Measurements from ENCODE around the gene ABCC6. TPM values are rescaled to one million over a fixed set of nuclear protein-coding genes. Genes with fewer than 3 reads are reported as not detected.
A peak's percentile ranks its signal among the peaks of the same experiment; 100 is the strongest.
"Not testable (repeated sequence)": the region's sequence is repeated elsewhere in the genome, so short reads cannot be mapped to it uniquely, and the experiment has no call there.

The ABCC6 gene
- total RNA-seq, 1 donor from 2014 or later, result 3.0 TPM

DNA sequence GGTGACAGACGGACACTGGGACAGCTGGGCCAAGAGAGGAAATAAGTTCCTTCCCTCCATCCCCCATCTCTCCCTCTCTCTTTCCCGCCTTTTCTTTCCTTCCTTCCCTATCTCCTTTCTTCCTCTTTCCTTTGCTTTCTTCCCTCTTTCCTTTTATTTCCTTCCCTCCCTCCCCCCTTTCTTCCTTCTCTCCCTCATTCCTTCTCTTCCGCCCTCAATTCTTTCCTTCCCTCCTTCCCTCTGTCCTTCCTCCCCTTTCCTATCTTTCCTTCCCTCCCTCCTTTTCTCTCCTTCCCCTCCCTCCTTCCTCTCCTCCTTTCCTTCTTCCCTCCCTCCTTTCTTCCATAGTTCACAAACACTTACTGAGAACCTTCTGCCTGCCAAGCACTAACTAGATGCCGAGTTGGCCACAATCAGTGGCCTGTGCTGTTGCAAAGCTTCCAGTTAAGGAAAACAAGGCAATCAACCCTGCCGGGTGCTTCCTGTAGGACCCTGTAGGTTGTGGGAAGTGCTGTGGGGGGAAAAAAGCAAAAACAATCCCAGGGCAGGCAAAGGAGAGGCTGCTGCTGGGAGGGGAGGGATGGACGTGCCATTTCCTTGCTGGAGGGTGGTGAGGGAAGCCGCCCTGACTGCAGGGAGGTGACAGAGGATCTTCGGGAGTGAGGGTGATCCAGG, 31.7 kb downstream of the ABCC6 start:
- H3K4me3 Mint-ChIP-seq (ENCODE audit: unreplicated experiment), result no peak overlapping the region
- H3K27me3 Mint-ChIP-seq (ENCODE audit: low read depth, unreplicated experiment), result peaks cover 9% of the 10 kb centered on the region
- H3K9me3 Mint-ChIP-seq (ENCODE audit: unreplicated experiment), result no peaks in the 10 kb centered on the region
- H3K36me3 Mint-ChIP-seq (ENCODE audit: low read depth, unreplicated experiment), result peaks cover 2% of the 10 kb centered on the region
- Histone ChIP-seq H3K36me3 (ENCODE audit: insufficient read depth, low read length) (no peaks in the 10 kb centered on the region), H3K79me2 (ENCODE audit: insufficient read depth, low read length) (no peaks in the 10 kb centered on the region), H3K27ac (ENCODE audit: low read depth, low read length) (no peak overlapping the region), H3K4me3 (ENCODE audit: insufficient read depth, low read depth, low read length) (no peak overlapping the region), H2AFZ (ENCODE audit: low read depth, low read length) (peak overlapping the region; percentile 26), H3K9me3 (ENCODE audit: insufficient read depth, low read depth, low read length) (no peaks in the 10 kb centered on the region), H3K27me3 (ENCODE audit: insufficient read depth, low read length) (no peaks in the 10 kb centered on the region), H3K4me1 (ENCODE audit: insufficient read depth, low read length) (no peaks in the 10 kb centered on the region), H3K9ac (ENCODE audit: low read length) (no peak overlapping the region), H4K20me1 (ENCODE audit: insufficient read depth, low read length) (no peaks in the 10 kb centered on the region), H3K4me2 (ENCODE audit: low read length) (no peak overlapping the region)
- no peak for TF ChIP-seq EZH2 (IDR thresholded peaks at IDR 0.05; ENCODE audit: insufficient read depth, low read length)
- TF ChIP-seq, protein P1, sequence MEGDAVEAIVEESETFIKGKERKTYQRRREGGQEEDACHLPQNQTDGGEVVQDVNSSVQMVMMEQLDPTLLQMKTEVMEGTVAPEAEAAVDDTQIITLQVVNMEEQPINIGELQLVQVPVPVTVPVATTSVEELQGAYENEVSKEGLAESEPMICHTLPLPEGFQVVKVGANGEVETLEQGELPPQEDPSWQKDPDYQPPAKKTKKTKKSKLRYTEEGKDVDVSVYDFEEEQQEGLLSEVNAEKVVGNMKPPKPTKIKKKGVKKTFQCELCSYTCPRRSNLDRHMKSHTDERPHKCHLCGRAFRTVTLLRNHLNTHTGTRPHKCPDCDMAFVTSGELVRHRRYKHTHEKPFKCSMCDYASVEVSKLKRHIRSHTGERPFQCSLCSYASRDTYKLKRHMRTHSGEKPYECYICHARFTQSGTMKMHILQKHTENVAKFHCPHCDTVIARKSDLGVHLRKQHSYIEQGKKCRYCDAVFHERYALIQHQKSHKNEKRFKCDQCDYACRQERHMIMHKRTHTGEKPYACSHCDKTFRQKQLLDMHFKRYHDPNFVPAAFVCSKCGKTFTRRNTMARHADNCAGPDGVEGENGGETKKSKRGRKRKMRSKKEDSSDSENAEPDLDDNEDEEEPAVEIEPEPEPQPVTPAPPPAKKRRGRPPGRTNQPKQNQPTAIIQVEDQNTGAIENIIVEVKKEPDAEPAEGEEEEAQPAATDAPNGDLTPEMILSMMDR (IDR thresholded peaks at IDR 0.05; ENCODE audit: insufficient read depth, low read depth, low read length), result no peak
- H3K27ac Mint-ChIP-seq (ENCODE audit: unreplicated experiment), result no peak overlapping the region
- FAIRE-seq (no peak), DNase-seq (ENCODE audit: low read depth) (no peak)
- H3K4me1 Mint-ChIP-seq (ENCODE audit: low read depth, unreplicated experiment), result peaks cover 2% of the 10 kb centered on the region

DNA sequence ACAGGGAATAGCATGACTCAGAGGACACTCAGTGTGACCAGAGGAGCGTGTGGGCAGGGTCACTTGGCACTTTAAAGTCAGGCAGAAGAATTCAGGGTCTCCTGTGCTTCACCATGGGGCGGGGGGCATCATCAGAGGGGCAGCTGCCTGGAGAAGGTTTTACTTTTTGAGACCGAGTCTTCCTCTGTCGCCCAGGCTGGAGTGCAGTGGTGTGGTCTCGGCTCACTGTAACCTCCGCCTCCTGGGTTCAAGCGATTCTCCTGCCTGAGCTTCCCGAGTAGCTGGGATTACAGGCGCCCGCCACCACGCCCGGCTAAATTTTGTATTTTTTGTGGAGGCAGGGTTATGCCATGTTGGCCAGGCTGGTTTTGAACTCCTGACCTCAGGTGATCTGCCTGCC, 32.3 kb downstream of the ABCC6 start:
- H3K27ac ChIP-seq (ENCODE audit: low read depth, low read length); H3K27me3 Mint-ChIP-seq (ENCODE audit: low read depth, unreplicated experiment); H3K4me2 ChIP-seq (ENCODE audit: low read length); H3K9ac ChIP-seq (ENCODE audit: low read length); H3K79me2 ChIP-seq (ENCODE audit: insufficient read depth, low read length); H3K9me3 ChIP-seq (ENCODE audit: insufficient read depth, low read depth, low read length); H3K4me1 ChIP-seq (ENCODE audit: insufficient read depth, low read length); H3K36me3 Mint-ChIP-seq (ENCODE audit: low read depth, unreplicated experiment); H3K4me3 Mint-ChIP-seq (ENCODE audit: unreplicated experiment); DNase-seq (ENCODE audit: low read depth); H3K36me3 ChIP-seq (ENCODE audit: insufficient read depth, low read length); H4K20me1 ChIP-seq (ENCODE audit: insufficient read depth, low read length); H3K27ac Mint-ChIP-seq (ENCODE audit: unreplicated experiment); H3K4me1 Mint-ChIP-seq (ENCODE audit: low read depth, unreplicated experiment); H3K27me3 ChIP-seq (ENCODE audit: insufficient read depth, low read length); H3K9me3 Mint-ChIP-seq (ENCODE audit: unreplicated experiment); H2AFZ ChIP-seq (ENCODE audit: low read depth, low read length); FAIRE-seq; H3K4me3 ChIP-seq (ENCODE audit: insufficient read depth, low read depth, low read length): not testable (repeated sequence)

DNA sequence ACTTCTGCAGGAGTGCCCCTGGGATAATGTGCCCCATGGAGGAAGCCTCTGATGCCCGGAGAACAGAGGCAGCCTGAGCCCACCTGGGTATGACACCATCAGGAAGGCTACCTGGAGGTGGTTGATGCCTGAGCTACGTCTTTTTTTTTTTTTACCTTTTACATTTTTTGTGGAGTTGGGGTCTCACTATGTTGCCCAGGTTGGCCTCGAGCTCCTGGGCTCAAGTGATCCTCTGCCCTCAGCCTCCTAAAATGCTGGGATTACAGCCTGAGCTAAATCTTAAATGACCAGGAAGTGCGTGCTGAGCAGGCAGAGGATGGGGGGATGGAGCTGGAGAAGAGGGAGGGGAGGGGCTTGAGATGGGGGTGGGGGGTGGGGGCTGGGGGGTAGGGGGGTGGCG, 32.7 kb downstream of the ABCC6 start:
- Mint-ChIP-seq H3K36me3 (ENCODE audit: low read depth, unreplicated experiment) (peaks cover 2% of the 10 kb centered on the region), H3K27me3 (ENCODE audit: low read depth, unreplicated experiment) (peaks cover 9% of the 10 kb centered on the region), H3K4me1 (ENCODE audit: low read depth, unreplicated experiment) (peaks cover 2% of the 10 kb centered on the region), H3K9me3 (ENCODE audit: unreplicated experiment) (no peaks in the 10 kb centered on the region), H3K4me3 (ENCODE audit: unreplicated experiment) (no peak overlapping the region), H3K27ac (ENCODE audit: unreplicated experiment) (no peak overlapping the region)
- Histone ChIP-seq H3K9me3 (ENCODE audit: insufficient read depth, low read depth, low read length) (no peaks in the 10 kb centered on the region), H2AFZ (ENCODE audit: low read depth, low read length) (no peak overlapping the region), H3K36me3 (ENCODE audit: insufficient read depth, low read length) (no peaks in the 10 kb centered on the region), H3K79me2 (ENCODE audit: insufficient read depth, low read length) (no peaks in the 10 kb centered on the region), H3K27me3 (ENCODE audit: insufficient read depth, low read length) (no peaks in the 10 kb centered on the region), H3K4me1 (ENCODE audit: insufficient read depth, low read length) (no peaks in the 10 kb centered on the region), H3K27ac (ENCODE audit: low read depth, low read length) (no peak overlapping the region), H3K9ac (ENCODE audit: low read length) (no peak overlapping the region), H4K20me1 (ENCODE audit: insufficient read depth, low read length) (no peaks in the 10 kb centered on the region), H3K4me2 (ENCODE audit: low read length) (no peak overlapping the region), H3K4me3 (ENCODE audit: insufficient read depth, low read depth, low read length) (no peak overlapping the region)
- TF ChIP-seq EZH2 (IDR thresholded peaks at IDR 0.05; ENCODE audit: insufficient read depth, low read length), result no peak
- TF ChIP-seq, protein P1 (IDR thresholded peaks at IDR 0.05; ENCODE audit: insufficient read depth, low read depth, low read length), result no peak
- FAIRE-seq, result no peak
- no peak for DNase-seq (ENCODE audit: low read depth)

Measured in astrocyte (in vitro differentiated cells and primary cell).